Kidney (tissue), 22 donors: ENCODE measurements around the gene TCP10L. TPM values are rescaled to one million over a fixed set of nuclear protein-coding genes. Genes with fewer than 3 reads are reported as not detected.
"Not testable (repeated sequence)": the region's sequence is repeated elsewhere in the genome, so short reads cannot be mapped to it uniquely, and the experiment has no call there.

Experiments used
- DNase-seq, 5 donors: peaks; one replicate each; pipeline ENCODE4 v3.0.0-alpha.2; 2013 to 2020
- FAIRE-seq: peaks from 2 replicates; lab custom pipeline; 2012; peaks lifted over from hg19 to GRCh38; lab: Jason Lieb, UNC
- H3K27ac ChIP-seq, 2 donors: one replicate each; pipeline ENCODE4 v1.7.0; 2013; ENCODE audit warnings: low read depth in 2 of 2, low read length in 2 of 2, inconsistent platforms in 1 of 2
- H3K27me3 ChIP-seq: one replicate; pipeline ENCODE4 v1.7.1; 2013; ENCODE audit warnings: low read length, inconsistent platforms; ENCODE audit not compliant: control insufficient read depth, insufficient read depth
- H3K36me3 ChIP-seq, 3 donors: one replicate each; pipeline versions ENCODE4 v1.7.0 to v1.7.1; 2013; ENCODE audit warnings: low read length in 3 of 3, control low read depth in 1 of 3, inconsistent platforms in 1 of 3; ENCODE audit not compliant: insufficient read depth in 3 of 3, control insufficient read depth in 2 of 3
- H3K4me1 ChIP-seq, 3 donors: one replicate each; pipeline versions ENCODE4 v1.7.0 to v1.7.1; 2013; ENCODE audit warnings: low read length in 3 of 3, inconsistent platforms in 1 of 3, low read depth in 1 of 3; ENCODE audit not compliant: control insufficient read depth in 2 of 3, insufficient read depth in 2 of 3
- H3K4me3 ChIP-seq, 3 donors: one replicate each; pipeline versions ENCODE4 v1.7.0 to v1.8.1; 2013; ENCODE audit warnings: low read length in 3 of 3, control low read depth in 1 of 3, inconsistent platforms in 1 of 3
- H3K9ac ChIP-seq, 3 donors: one replicate each; pipeline versions ENCODE4 v1.7.0 to v1.7.1; 2013; ENCODE audit warnings: low read length in 3 of 3, control low read depth in 1 of 3, inconsistent platforms in 1 of 3
- H3K9me3 ChIP-seq, 3 donors: one replicate each; pipeline versions ENCODE4 v1.7.0 to v1.7.1; 2013; ENCODE audit warnings: low read length in 3 of 3, control low read depth in 1 of 3, inconsistent platforms in 1 of 3; ENCODE audit not compliant: control insufficient read depth in 2 of 3, insufficient read depth in 1 of 3
- CTCF ChIP-seq: IDR thresholded peaks from 3 replicates; pipeline ENCODE4 v1.5.1; 2012; ENCODE audit warnings: mild to moderate bottlenecking, moderate library complexity, borderline replicate concordance; ENCODE audit not compliant: insufficient read depth; ENCODE audit errors: extremely low read depth
- intact Hi-C: fragments of 100-400 bp; cut with DNase I; formaldehyde crosslinking; loops from one replicate; pipeline ENCODE4 v1.11.1; 2022
- long read RNA-seq, 10 donors: library from polyadenylated mRNA in 1 of 10; unstranded in 1 of 10; transcript quantifications; one replicate each; pipeline ENCODE4 v2.0.0 and lab custom pipeline, GENCODE V29; 2021 to 2026
- polyA plus RNA-seq: library from polyadenylated mRNA; stranded (reverse); fragments of 350-450 nt; fragmentation: Illumina TruSeq; extraction: RNeasy Lipid Tissue Mini Kit (QIAGEN cat#74804); gene quantifications from one replicate; pipeline ENCODE4 v1.2.3, GENCODE V29; 2014; ENCODE audit warnings: low read depth, low replicate concordance; ENCODE audit not compliant: insufficient read depth
- total RNA-seq: library from RNA; stranded (reverse); fragmentation: NEBNext Ultra II Directional; extraction: Animal tissue kit (Norgen Biotek cat#: 25700); gene quantifications from one replicate; pipeline ENCODE4 v1.2.1, GENCODE V29; 2021
- donor health status: control.
- donor health status: control.
- donor health status: control.
- donor health status: control.
- donor health status: control.
- donor health status: DM: yes; HTN: yes; CAD: no.
- donor health status: Normal renal cell carcinoma (clear cell type).

The TCP10L gene
- total RNA-seq = 2.2 TPM
- polyA plus RNA-seq = 5.2 TPM
- long read RNA-seq, donor 1 = 0 reads
- long read RNA-seq, donor 2 = 0 reads
- long read RNA-seq, donor 3 = 0 reads
- long read RNA-seq, donor 4 = 0 reads
- long read RNA-seq, donor 5 = 0 reads
- long read RNA-seq, donor 6 = 0 reads
- long read RNA-seq, donor 7, partial matches to known transcripts = 0 of 1 reads
- long read RNA-seq, donor 7, other reads (novel, unspliced or antisense) = 1 of 1 reads
- long read RNA-seq, donor 8 = 0 reads
- long read RNA-seq, donor 9 = 0 reads
- long read RNA-seq, donor 10 = 0 reads

DNA sequence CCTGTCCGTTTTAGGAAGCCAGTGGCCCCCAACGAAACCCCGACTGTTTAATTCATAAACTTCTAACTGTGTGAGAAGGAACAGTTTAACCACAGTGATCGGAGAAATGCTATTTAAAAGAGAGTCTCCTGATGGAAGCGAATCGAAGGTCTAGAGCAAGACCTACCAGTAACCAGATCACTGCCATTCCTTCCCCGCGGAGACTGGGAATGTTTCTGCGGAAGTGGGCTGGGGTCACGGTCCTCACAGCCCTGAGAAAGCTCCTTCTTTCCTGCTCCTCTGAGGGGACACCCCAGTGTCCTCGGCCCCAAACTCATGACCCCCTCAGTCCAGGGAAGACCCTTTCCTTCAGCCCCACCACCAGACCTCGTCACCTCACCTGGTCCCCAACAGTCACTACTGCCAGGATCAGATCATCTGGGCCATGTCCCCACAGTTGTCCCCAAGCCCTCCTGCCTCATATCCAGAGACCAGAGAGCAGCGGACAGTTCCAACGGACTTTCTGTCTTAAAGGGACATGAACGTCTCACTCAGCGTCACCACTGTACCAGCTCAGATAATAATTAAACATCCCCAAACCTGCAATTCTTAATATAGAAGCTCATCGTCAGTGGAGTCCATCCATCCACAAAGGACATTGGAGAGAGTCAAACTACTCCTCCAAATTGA, at the start of gene TCP10L:
TSS of gene TCP10L (minus strand) at position 482 of the 669 bp plus-strand sequence. CDS start 1,219 bp downstream, outside the sequence.
- Histone ChIP-seq H3K4me1 (no peaks in the 10 kb centered on the region), H3K36me3 (no peaks in the 10 kb centered on the region), H3K4me3 (no peak within 1 kb of the TSS), H3K27ac (no peak within 1 kb of the TSS), H3K9ac (no peak within 1 kb of the TSS), H3K9me3 (no peaks in the 10 kb centered on the region), H3K27me3 (no peaks in the 10 kb centered on the region)
- TF ChIP-seq CTCF = no peak
- DNase-seq (no peak), FAIRE-seq (no peak)
- intact Hi-C loops = no loop called here

GRCh38 chr21:32626621-32627196, 41.4 kb upstream of the TCP10L start:
- FAIRE-seq (no peak), DNase-seq (no peak)
- TF ChIP-seq CTCF = no peak
- no peaks in the 10 kb centered on the region for H3K9me3 ChIP-seq
- H3K4me1 ChIP-seq = no peaks in the 10 kb centered on the region
- no peaks in the 10 kb centered on the region for H3K27me3 ChIP-seq
- no peak overlapping the region for H3K27ac ChIP-seq
- peaks cover 2 to 16% (median 14%) of the 10 kb centered on the region in 3 donors for H3K36me3 ChIP-seq
- H3K9ac ChIP-seq = no peak overlapping the region
- intact Hi-C loops = no loop called here
- H3K4me3 ChIP-seq = no peak overlapping the region

GRCh38 chr21:32618218-32618617, 32.9 kb upstream of the TCP10L start:
- H3K27me3 ChIP-seq, intact Hi-C loops, H3K4me1 ChIP-seq, H3K36me3 ChIP-seq, H3K4me3 ChIP-seq, H3K27ac ChIP-seq, H3K9me3 ChIP-seq, H3K9ac ChIP-seq, FAIRE-seq: not testable (repeated sequence)
- DNase-seq = peak in 1 of 5 donors; percentile 48
